ENCODE measurements around the gene DUSP21.
"Not testable (repeated sequence)": the region's sequence is repeated elsewhere in the genome, so short reads cannot be mapped to it uniquely, and the experiment has no call there.

The DUSP21 gene

GRCh38 chrX:44843753-44844152 is at the start of gene DUSP21:
Gene DUSP21 (plus strand): TSS chrX:44844021. CDS start chrX:44844133, 112 bp downstream.
- no peak for DNase-seq (ENCODE audit: low read depth)

- no peak for DNase-seq (ENCODE audit: low read depth)
Observed at GRCh38 chrX:44795945-44796450, 47.8 kb upstream of the DUSP21 start.

- DNase-seq (ENCODE audit: low read depth) = no peak
Observed at GRCh38 chrX:44802613-44803012, 41.2 kb upstream of the DUSP21 start.

- DNase-seq (ENCODE audit: low read depth) = no peak
Observed at GRCh38 chrX:44815681-44816080, 28.1 kb upstream of the DUSP21 start.

- DNase-seq (ENCODE audit: low read depth) = no peak
Observed at GRCh38 chrX:44816367-44816766, 27.5 kb upstream of the DUSP21 start.

GRCh38 chrX:44817029-44817428 is 26.8 kb upstream of the DUSP21 start:
- no peak for DNase-seq (ENCODE audit: low read depth)

GRCh38 chrX:44822601-44823000 is 21.2 kb upstream of the DUSP21 start:
- DNase-seq (ENCODE audit: low read depth) = no peak

GRCh38 chrX:44823193-44823592 is 20.6 kb upstream of the DUSP21 start:
- DNase-seq (ENCODE audit: low read depth) = not testable (repeated sequence)

GRCh38 chrX:44828008-44828605 is 15.7 kb upstream of the DUSP21 start:
- no peak for DNase-seq (ENCODE audit: low read depth)

GRCh38 chrX:44829832-44830231 is 14.0 kb upstream of the DUSP21 start:
- no peak for DNase-seq (ENCODE audit: low read depth)

GRCh38 chrX:44842550-44843317 is 1.1 kb upstream of the DUSP21 start:
- no peak for DNase-seq (ENCODE audit: low read depth)

- no peak for DNase-seq (ENCODE audit: low read depth)
Observed at GRCh38 chrX:44843318-44843702, 511 bp upstream of the DUSP21 start.

- no peak for DNase-seq (ENCODE audit: low read depth)
Observed at GRCh38 chrX:44844204-44844603, 383 bp downstream of the DUSP21 start.

- not testable (repeated sequence) for DNase-seq (ENCODE audit: low read depth)
Observed at GRCh38 chrX:44850891-44851290, 7.1 kb downstream of the DUSP21 start.

- no peak for DNase-seq (ENCODE audit: low read depth)
Observed at GRCh38 chrX:44871114-44871645, 27.4 kb downstream of the DUSP21 start.

- no peak for DNase-seq (ENCODE audit: low read depth)
Observed at GRCh38 chrX:44871931-44872820, 28.4 kb downstream of the DUSP21 start.

GRCh38 chrX:44872821-44873414 is 29.1 kb downstream of the DUSP21 start, which contains the start of gene KDM6A:
Gene KDM6A (plus strand): TSS chrX:44873188. CDS start chrX:44873552, 364 bp downstream.
- peak; percentile 74 for DNase-seq (ENCODE audit: low read depth)

GRCh38 chrX:44873415-44874276 is 29.8 kb downstream of the DUSP21 start:
- peak; percentile 9 for DNase-seq (ENCODE audit: low read depth)

GRCh38 chrX:44874420-44875184 is 30.8 kb downstream of the DUSP21 start:
- peak; percentile 2 for DNase-seq (ENCODE audit: low read depth)

GRCh38 chrX:44875185-44875489 is 31.3 kb downstream of the DUSP21 start:
- no peak for DNase-seq (ENCODE audit: low read depth)
